Hindlimb muscle (tissue), 1 donor: ENCODE data around the gene GNAI1. TPM values are rescaled to one million over a fixed set of nuclear protein-coding genes. Genes with fewer than 3 reads are reported as not detected.
"Not testable (repeated sequence)": the region's sequence is repeated elsewhere in the genome, so short reads cannot be mapped to it uniquely, and the experiment has no call there.

Experiments
- DNase-seq: peaks from one replicate; pipeline ENCODE4 v3.0.0-alpha.2; 2013
- polyA plus RNA-seq: library from polyadenylated mRNA; unstranded; fragments of 120-200 nt; gene quantifications from one replicate; pipeline ENCODE4 v1.2.1, GENCODE V29; 2013; ENCODE audit not compliant: insufficient read length

The GNAI1 gene
- polyA plus RNA-seq, 1 donor = 33.1 TPM

DNA sequence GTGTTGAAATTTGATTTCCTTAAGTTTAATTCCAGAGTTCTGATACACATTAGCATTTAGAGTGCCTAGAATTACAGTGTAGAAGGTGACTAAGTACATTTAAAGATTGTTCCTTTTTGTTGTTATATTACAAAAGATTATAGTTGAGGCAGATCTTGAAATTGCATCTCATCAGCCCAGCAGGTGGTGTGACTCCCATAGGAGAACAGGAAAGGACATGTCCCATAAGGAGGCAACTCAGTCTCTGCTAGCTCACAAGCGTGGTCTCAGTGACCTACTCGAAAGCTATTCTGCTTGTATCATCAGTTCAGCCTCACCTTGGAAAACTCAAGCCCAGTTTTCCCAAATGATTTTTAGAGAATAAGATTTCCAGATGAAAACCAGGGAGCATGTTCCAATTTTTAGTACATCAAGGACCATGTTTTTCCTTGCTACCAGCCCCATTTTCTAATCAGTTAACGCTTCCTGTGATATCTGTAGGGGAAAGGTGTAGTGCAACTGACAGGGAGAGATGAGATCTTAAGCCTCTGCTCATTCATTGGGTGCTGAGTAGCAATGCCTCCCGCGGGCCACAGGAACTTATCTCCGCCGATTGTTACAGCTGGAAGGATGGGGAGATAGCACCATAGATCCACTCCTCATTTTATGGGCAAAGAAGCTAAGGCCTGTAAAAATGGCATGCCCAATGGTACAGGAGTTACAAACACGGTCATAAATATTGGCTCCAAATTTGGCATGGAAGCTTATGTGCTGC is 1.1 kb upstream of the GNAI1 start:
- no peak for DNase-seq

DNA sequence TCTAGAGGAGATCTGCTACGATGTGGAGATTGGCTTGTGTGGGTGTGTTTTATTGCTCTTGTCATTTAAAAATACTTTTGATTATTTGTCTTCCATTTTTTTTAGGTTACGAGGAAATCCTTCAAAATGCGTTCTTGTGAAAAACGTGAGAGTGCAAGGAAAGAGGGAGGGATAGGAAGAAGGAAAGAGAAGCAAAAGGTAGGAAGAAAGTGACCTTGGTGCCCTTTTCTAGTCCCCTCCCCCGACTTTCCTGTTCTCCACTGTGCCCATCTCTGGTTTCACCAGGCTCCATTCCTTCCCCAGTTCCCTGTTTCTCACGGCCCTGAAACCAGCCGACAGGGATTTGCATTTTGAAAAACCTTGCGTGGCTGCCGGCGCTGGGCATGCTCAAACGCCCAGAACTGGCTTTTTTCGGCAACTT is 506 bp upstream of the GNAI1 start:
- no peak for DNase-seq

DNA sequence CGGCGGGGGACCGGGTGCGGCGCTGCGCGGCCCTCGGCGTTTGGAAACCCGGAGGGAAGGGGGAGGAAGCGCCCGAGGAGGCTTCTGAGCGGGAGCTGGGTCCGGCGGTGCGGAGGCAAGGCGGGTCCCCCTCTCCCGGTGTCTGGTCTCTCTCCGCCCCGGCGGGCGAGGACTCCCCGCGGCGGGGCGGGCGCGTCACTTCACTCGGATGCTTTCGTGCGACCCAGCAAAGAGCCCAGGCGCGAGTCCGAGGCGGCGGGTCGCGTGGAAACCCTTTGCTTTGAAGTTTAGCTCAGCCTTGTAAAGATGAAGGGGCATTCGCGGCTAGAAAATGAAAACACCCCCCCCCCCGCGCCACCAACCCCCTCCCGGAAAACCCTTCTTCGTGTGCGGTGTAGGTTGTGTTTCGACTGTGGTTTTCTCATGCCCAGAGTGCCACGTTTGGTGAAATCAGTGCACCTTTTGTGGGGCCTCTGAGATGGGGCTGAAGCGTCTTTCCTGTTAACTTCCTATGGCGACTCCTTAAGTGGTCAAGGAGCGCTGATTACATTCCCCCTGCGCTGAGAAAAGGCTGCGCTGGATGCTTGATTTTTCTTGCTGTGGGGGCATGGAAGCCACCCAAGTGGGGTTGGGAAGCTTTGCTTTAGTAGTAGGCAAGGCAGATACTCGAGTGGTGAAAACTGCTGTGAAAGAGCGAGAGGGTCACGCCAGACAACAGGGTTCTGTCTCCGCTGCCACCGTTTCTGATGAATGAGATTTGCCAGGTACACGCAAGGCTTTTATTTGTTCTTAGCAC is 876 bp downstream of the GNAI1 start:
- DNase-seq = no peak

DNA sequence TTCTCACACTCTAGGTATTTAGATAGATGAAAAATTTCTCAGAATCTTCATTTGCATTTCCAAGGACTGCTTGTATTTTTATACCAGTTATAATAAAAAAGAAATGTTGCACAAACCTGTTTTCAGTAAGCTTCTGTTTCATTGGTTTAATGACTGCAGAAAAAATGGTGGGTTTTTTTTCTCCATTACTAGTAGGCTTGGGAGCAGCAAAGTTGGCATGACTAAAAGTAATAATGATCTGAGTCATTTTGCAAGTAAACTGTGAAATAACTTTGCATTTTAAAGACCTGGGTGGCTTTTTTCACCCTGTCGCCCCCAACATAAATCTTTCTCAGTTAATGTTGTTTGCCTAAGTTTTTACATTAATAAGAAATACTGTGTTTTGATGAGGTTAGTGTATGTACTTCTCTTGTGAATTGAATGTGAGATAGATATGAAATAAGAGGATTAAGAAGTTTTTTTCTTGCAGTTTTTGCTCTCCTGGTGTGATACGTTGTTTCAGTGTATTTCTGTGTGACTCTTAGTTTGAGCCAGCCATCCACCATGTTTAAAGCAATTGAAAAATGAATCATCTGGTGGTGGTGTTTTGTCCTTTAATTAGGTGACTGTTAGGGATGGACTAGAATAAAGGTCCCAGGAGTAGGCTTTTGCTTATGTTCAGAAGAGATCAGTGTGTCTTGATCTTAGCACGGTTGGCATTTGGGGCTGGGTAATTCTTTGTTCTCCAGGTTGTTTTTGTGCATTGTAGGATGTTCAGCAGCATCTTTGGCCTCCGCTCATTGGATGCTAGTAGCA is 1.8 kb downstream of the GNAI1 start:
- DNase-seq = no peak

DNA sequence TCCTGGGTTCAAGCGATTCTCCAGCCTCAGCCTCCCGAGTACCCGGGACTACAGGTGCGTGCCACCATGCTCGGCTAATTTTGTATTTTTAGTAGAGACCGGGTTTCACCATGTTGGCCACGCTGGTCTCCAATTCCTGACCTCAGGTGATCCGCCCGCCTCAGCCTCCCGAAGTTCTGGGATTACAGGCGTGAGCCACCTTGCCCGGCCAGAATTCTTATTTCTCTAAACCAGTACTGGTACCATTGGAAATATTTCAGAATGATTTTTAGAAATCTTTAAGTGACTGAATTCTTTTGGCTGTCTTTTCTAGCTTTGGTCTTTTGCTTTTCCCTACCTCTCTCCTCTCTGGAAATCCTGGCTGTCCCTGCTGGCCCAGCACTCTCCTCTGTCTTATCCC is 2.8 kb downstream of the GNAI1 start:
- DNase-seq = no peak

DNA sequence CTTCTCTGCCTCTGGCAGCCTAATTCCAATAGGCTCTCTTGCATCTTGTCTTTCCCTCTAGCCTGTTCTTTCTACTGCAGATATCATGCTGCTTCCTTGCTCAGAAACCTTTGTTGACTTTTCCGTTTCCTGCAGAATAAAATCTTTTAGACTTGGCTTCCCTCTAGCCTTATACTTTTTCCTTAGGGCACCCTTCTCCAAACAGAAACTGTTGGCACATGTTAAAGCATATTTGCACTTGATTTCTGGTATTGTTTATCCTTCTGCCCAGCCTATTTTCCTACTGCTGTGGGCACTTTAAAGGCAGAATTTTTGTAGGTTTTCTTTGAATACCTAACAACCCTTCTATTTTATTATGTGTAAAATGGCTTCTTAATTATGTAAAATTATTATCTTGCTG is 4.6 kb downstream of the GNAI1 start:
- no peak for DNase-seq

DNA sequence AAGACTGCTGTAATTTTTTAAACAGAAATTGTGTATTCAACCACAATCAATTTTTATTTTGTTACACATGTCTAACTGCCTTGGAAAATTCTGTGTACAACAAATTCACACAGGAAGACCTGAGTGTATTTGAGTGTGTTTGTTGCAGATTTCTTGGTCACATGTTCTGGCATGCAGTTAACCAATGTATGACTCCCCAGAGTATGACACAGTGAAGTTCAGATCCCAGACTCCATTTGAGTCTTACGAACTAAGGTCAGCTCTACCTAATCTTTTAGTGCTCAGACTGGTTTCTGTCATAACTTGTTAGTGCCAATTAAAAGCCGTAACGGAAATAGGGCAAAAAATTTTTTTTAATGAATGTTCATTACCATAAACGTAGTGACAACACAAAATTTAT is 5.8 kb downstream of the GNAI1 start:
- DNase-seq = no peak

DNA sequence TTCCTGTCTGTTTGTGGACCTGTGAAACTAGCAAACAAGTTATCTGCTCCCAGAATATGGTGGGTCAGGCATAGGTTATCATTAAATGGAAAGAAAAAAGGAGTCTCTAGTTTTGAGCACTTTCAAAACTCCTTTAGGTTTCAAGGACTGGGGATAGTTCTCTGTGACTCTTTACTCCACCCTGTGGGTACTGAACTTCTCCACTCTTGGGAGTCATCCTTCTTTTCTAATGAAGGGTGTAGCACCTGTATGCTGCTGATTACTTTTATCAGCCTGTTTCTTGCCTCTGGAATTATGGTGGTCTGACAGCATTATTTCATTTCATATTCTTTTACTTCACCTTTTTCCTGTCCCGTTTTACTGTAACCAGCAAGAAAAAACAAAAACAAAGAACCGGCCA is 6.7 kb downstream of the GNAI1 start:
- no peak for DNase-seq

DNA sequence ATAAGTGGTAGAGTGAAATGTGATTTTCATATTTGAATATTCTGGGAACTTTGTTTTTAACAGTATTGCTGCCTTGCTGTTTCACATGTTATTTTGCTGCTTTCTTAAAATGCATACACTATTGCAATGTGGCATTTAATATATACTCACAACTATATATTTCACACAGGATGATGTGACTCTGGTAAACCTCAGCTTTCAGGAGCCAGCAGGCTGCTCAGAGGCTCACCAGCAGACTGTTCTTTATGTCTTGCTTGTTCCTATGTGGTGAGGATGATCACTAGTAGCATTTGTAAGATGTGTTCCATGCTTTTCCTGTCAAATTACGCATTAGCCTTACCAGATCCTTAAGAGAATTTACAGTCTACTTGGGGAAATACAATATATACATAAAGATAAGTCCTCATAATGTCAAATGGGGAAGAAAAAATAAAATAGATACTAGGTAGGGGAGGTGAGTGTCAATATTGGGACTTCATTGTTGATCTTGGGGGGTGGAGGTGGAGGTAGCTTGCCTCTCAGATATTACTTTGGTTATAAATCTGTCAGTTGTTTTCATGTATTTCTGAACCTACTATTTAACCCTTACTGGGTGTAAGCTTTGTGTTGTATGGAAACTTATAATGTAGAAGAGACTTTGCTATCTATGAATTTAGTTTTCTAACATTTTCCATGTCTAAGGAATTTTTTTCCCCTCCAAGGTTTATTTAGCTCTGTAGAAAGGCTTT is 8.4 kb downstream of the GNAI1 start:
- DNase-seq = no peak

DNA sequence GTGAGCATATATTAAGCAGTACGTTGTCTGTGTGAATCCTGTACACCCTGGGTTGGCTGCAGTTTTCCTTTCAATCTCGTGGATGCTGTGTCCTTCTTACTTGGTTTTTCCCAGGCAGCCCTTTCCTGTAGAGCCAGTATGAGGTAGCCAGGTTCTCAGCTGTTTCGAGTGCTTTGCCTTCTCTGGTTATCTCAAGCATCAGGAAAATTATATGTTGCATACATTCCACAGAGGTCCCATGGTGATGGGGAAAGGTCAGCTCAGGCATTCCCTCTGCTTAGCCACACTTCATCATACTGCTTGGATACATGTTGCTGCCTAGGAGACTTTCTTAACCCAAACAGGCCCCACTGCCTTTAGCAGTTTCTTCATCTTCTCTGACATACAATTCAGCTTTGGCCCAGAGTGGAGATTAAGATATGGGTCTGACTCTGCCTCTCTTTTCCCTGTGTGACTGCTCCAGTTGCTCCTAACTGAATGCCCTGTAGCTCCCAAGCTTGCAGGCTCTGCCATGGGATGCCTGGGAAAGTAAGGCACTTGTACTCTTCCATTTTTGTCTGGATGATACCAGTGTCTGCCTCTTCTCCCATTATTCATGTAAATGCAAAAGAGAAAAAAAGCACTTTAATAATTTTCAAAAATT is 11.3 kb downstream of the GNAI1 start:
- no peak for DNase-seq

DNA sequence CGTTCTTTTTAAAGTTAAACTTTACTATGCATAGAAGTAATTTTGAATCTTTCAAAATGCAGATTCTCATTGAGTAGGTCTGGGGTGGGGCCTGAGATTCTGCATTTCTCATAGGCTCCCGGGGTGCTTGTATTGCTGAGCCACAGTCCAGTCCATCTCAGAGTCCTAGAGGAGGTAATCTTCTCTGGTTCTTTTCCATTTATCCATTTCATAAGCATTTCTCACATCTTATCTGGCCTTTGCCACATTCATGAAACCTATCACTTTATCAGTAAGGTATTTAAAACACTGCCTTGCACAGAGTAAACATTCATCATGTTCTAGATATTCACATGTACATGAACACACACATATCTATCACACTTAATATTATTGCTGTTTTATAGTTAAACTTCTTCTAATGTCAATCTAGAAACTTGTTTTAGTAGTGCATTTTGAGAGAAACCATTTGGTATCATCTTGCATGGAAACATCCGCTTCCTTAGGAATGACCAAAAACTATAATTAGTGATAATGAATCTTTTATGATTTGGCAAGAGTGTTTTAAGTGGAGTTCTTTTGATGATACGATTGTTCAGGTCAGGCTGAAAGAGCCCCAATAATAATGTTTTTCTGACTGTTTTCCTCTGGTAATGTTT is 12.0 kb downstream of the GNAI1 start:
- DNase-seq = no peak

DNA sequence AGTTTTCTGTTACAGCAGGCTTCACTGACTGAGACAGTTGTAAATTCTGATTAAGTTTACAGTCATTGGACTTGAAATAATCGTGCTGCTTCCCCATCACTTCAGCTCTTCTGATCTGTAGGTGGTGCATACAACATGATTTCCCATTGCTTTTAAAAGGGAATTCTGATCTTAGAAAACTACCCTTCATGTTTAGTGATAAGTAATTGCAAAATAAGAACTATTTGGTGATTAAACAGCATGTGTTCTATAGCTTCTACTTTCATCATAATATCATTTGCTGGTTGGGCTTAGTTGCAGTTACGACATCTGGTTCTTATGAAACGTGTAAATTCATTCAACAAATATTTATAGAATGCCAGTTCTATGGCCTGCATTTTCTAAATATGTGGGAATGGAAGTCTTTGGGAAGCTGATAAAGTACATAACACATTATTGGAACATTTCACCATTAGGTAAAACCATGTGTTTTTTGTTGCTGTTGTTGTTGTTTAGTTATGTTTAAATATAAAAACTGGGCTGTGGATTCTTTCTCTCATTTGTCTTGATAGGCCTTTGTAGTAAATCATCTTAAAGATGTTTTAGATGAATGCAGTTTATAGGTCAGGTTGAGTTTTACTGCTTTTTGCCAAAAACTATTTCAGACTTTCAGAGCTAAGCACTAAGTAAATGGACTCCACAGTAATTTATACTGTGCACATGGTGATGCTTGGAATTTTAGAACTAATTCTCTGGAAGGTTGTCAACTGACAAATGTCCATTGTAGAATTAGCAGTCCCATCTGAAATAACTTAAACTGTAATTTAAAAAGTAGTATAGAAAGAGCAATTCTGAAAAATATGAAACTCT is 13.1 kb downstream of the GNAI1 start:
- no peak for DNase-seq

DNA sequence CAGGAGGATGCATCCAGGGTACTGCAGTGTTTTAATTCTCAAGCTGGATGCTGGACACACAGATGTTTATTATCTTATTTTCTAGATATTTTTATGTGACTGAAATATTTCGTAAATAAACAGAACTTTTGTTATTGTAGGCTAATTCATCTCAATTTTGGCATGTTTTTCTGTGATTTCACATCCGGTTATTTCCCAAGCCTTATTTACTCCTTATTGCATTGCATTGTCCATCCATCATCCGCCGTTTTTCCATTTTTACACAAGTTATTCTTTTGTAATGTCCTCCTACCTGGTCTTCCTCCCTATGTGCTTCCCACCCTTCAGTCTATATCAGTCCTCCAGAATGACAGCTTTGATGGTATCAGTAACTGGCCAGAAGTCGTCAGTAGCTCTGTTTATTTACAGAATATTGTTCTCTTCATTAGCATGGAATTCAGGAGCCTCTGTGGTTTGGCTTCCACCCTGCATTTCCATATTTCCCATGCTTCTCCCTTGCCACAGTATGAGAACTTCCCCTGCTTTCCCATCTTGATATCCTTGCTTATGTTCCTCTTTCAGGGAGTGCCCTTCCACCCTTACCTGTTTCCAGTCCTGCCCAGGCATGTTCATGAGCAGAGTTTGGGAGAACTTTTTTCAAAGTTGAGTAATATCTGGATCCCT is 16.1 kb downstream of the GNAI1 start:
- DNase-seq = no peak

DNA sequence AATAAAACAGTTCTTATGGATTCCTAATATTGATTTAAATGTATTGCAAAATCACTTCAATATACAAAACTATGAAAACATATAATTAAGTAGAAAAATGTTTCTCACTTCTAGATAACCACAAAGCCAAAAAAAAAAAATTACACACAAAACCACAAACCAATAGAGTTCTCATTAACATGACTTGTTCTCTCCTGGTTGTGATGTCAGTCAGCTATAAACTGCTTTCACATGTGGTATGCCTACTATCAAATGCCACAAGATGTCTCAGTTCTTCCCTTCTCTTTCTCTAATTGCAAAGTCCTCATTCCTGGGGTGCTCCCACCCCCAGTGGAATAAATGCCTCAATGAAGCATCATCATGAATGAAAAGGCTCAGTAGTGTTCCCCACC is 16.6 kb downstream of the GNAI1 start:
- no peak for DNase-seq

DNA sequence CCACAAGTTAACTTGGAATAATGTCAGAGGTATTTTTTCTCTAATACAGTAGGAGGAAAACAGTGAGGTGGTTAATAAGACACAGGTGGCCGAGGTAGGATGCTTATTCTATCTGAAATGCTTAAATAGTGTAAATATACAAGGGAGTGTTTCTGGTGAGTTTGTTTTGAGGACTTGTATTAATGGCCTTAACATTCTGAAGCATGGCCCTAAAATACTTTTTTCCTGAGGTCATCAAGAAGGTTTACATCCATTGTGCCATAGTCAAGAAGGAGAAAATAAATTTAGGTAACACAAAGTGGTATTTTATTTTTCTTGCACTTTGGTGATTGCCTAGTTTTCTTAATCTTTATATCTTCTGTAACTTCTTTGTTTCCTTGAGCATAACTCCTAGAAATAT is 18.8 kb downstream of the GNAI1 start:
- no peak for DNase-seq

DNA sequence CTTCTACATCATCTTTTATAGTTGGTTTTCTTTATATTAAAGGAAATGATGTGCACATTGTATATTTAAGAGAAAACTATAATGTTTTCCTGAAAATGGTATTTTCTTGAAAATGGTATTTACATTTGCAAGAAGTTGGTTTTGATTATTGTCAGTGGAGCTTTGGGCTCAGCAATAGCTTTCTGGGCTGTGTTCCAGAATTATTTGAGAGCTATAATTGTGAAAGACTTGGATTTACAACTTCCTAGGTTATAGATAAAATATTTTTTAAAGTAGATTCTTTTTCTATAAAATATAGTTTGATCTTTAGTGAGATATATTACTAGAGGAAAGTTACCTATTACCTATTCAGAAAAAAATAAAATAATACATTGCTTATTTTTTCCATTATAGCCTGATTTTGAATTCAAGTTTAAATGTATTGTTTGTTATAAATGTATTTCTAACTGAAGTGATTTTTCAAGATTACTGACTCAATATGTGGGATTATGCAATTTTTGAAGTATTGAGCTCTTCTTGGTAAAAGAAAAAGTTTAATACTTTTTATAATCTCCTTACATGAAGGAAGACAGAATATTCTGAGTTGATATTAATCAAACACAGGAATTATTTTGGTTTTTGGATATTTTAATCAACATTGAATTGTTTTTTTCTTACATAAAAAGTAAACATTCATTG is 20.2 kb downstream of the GNAI1 start:
- DNase-seq = no peak

DNA sequence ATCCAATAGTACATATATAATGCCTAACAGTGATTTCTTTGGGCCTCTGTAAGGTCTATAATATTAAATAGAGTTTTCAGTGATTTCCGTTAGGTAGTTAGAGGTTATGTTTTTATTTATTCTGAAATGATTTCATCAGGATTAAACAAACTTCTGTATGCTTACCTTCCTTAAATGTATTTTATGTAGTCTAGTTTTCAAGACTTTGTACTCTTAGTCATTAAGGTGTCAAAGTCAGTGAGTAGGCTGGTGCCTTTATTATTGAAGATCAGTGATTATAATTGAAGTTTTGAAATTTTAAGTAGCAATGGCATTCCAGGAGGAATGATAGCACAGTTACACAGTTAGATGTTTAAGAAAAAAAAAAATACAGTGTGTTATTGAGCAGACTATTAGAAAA is 20.7 kb downstream of the GNAI1 start:
- no peak for DNase-seq

DNA sequence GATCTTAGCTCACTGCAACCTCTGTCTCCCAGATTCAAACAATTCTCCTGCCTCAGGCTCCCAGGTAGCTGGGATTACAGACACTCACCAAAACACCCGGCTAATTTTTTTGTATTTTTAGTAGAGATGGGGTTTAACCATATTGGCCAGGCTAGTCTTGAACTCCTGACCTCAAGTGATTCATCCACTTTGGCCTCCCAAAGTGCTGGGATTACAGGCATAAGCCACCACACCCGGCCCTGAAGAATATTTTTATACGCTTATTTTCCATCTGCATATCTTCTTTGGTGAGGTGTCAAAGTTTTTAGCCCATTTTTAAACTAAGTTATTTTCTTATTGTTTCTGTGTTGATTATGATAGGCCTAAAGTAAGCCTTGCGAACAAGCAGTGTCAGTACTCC is 23.1 kb downstream of the GNAI1 start:
- DNase-seq = not testable (repeated sequence)

DNA sequence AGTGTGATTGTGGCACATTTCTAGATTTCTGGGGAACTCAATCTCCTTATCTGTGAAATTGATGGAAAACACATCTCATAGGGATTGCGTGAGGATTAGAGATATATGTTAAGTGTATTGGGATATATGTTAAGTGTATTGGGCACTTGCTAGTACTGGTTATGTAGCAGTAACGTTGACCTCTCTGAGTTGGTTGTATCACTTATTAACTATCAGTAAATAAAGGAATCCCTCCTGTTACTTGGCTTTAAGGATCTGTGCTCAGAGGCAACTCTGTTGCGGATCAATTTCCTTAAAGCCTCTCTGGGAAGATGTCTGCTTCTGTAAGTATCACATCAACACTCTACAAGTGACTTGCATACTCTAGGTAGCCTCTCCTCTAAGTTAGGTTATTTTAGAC is 25.2 kb downstream of the GNAI1 start:
- DNase-seq = no peak

DNA sequence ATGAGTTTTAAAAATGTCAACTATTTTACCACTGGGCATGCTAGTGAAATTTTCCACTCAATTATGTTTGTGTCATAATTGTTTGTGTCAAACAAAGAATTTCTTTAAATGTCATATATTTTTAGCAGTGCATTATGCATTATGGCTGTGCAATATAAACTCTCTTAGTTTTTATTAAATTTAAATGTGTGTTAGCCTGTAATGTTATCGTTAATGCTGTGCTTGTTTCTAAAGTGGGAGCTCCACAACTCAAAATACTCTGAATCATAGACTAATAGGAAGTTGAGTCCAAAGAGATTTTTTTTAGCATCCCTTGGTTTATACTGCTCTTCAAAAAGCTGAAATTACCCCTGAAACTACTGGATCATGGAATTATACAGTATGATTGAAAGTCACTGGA is 26.8 kb downstream of the GNAI1 start:
- DNase-seq = no peak
